Neutrophil (primary cell): Measurements from ENCODE around the gene LPP.

ENCODE experiments used
- H3K27ac ChIP-seq: fragments of 200-600 bp; sonication (generic); 2 replicates; pipeline ENCODE4 v1.5.1; 2016; ENCODE audit warnings: mild to moderate bottlenecking, moderate library complexity
- H3K27me3 ChIP-seq: fragments of 200-600 bp; sonication (generic); 2 replicates; pipeline ENCODE4 v1.6.0; 2016; ENCODE audit warnings: mild to moderate bottlenecking
- H3K36me3 ChIP-seq: fragments of 200-600 bp; sonication (generic); 2 replicates; pipeline ENCODE4 v1.5.1; 2017
- H3K4me1 ChIP-seq, 2 experiments: fragments of 200-600 bp in 1 of 2; sonication (generic) in 1 of 2; 1 replicate in 1 of 2; 2 replicates in 1 of 2; pipeline versions ENCODE4 v1.5.1 to v1.6.1; 2013 to 2016; ENCODE audit warnings: low read depth in 1 of 2, low read length in 1 of 2, mild to moderate bottlenecking in 1 of 2, moderate library complexity in 1 of 2; ENCODE audit not compliant: control insufficient read depth in 1 of 2, insufficient read depth in 1 of 2
- H3K4me3 ChIP-seq, 2 experiments: fragments of 200-600 bp in 1 of 2; sonication (generic) in 1 of 2; 1 replicate in 1 of 2; 2 replicates in 1 of 2; pipeline ENCODE4 v1.5.1; 2013 to 2016; ENCODE audit warnings: low read depth in 1 of 2, low read length in 1 of 2, mild to moderate bottlenecking in 1 of 2, moderate library complexity in 1 of 2
- H3K9me3 ChIP-seq: fragments of 200-600 bp; sonication (generic); 2 replicates; pipeline ENCODE4 v1.5.1; 2016
- TF ChIP-seq, protein P1 (sequence below): fragments of 200-600 bp; sonication (generic); IDR thresholded peaks from 2 replicates; pipeline ENCODE4 v1.5.1; 2016; ENCODE audit warnings: antibody characterized with exemption

Gene LPP

DNA sequence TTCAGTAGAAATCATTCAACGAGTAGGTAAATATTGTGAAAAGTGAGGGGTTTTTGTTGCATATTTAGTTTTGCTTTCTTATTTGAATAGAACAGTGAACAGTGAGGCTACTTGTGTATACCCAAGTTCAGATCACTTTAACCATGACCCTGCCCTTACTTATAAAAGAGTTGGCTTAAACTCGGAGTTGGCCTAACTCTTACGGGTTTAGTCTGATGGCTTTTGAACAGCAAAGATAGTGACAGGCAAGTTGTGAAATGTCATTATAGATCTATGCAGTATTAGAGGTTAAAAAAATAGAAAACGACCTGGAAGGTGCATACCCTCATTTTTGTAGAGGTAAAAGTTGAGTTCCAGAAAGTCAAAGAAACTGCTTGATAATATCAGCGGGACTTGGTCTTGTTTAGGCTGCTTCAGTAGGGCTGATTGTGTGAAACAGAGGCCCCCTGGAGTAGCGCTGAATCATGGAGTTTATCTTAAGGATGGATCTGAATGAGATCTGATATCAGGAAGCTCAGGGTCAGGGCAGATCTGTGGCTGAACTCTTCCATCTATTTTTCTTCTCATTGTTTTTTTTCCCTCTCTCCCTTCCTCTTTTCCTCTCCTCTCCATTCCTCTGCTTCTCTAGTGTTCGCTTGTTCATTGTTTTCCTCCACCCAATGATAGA is 359.8 kb downstream of the LPP start:
- no peak overlapping the region for H3K4me3 ChIP-seq
- no peak overlapping the region for H3K27ac ChIP-seq
- H3K27me3 ChIP-seq = no peaks in the 10 kb centered on the region
- H3K9me3 ChIP-seq = no peaks in the 10 kb centered on the region
- TF ChIP-seq, protein P1, sequence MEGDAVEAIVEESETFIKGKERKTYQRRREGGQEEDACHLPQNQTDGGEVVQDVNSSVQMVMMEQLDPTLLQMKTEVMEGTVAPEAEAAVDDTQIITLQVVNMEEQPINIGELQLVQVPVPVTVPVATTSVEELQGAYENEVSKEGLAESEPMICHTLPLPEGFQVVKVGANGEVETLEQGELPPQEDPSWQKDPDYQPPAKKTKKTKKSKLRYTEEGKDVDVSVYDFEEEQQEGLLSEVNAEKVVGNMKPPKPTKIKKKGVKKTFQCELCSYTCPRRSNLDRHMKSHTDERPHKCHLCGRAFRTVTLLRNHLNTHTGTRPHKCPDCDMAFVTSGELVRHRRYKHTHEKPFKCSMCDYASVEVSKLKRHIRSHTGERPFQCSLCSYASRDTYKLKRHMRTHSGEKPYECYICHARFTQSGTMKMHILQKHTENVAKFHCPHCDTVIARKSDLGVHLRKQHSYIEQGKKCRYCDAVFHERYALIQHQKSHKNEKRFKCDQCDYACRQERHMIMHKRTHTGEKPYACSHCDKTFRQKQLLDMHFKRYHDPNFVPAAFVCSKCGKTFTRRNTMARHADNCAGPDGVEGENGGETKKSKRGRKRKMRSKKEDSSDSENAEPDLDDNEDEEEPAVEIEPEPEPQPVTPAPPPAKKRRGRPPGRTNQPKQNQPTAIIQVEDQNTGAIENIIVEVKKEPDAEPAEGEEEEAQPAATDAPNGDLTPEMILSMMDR = no peak
- H3K36me3 ChIP-seq = no peaks in the 10 kb centered on the region
- no peaks in the 10 kb centered on the region for H3K4me1 ChIP-seq

DNA sequence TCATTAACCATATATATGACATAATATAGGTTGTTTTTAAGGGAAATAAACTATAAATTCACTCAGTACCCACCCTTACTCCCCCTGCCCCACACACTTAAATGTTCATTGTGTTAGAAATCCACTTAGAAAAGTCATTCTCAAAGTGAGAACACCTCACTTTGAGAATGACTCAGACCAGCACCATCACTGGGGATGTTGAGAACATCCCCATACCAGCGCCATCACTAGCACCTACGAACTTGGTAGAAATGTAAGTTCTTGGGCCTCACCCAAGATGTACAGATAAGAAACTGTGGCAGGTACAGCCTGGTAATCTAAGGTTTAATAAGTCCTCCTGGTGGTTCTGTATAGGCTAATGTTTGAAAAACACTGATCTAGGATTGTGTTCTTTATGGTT is 362.6 kb downstream of the LPP start:
- TF ChIP-seq, protein P1 = no peak
- H3K27ac ChIP-seq = no peak overlapping the region
- no peaks in the 10 kb centered on the region for H3K27me3 ChIP-seq

DNA sequence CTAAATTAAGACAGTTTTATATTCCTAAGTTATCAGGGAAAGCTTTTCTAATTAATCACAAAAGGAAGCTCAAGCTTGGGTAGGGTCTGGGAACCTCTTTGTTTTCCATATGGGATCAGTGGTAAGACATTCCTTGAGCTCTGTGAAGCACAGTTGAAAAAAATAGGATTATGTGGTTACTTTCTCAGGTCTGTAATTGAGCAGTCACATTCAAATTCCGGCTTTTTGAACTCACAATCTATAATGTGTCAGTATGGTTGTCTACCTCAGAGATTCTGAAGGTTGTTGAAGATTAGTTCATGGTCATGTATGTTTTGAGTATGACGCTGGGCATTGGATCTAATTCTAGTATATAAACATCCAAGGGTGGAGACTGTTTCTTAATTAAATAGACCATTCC is 364.5 kb downstream of the LPP start:
- Histone ChIP-seq H3K4me1 (no peaks in the 10 kb centered on the region), H3K4me3 (no peak overlapping the region), H3K9me3 (no peaks in the 10 kb centered on the region), H3K27me3 (no peaks in the 10 kb centered on the region), H3K36me3 (no peaks in the 10 kb centered on the region), H3K27ac (no peak overlapping the region)
- TF ChIP-seq, protein P1 = no peak

More for the DNA sequence above, 362.6 kb downstream of the LPP start:
- Histone ChIP-seq H3K9me3 (no peaks in the 10 kb centered on the region), H3K4me1 (no peaks in the 10 kb centered on the region), H3K36me3 (no peaks in the 10 kb centered on the region), H3K4me3 (no peak overlapping the region)

DNA sequence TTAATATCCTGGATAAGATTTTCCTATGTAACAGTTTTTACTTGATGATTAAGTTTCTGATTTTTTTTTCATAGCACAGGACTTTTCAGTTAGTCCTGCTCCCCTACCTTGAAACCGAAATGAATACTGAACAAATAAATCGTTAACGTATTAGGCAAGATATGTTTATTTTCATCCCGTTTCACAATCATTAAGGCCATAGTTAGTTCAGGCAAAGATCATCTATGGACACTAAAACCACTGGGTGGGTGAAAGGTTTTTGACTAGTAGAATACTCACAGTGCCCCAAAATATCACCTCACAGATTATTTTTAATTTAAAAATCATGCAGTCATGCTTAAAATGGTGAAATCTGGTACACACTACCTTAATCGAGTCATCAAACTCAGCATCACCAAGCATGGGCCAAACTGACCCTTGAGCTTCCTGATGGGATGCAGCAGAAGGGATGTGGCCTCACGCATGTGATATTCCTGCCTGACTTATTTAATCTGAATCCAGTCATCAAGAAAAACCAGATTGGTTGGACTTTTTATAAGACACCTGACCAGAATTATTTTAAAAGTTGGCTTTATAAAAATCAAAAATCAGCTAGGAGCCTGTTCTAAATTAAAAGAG is 365.0 kb downstream of the LPP start:
- no peak overlapping the region for H3K4me3 ChIP-seq
- no peaks in the 10 kb centered on the region for H3K36me3 ChIP-seq
- no peaks in the 10 kb centered on the region for H3K27me3 ChIP-seq
- H3K9me3 ChIP-seq = no peaks in the 10 kb centered on the region
- H3K4me1 ChIP-seq = no peaks in the 10 kb centered on the region
- no peak overlapping the region for H3K27ac ChIP-seq
- TF ChIP-seq, protein P1 = no peak

DNA sequence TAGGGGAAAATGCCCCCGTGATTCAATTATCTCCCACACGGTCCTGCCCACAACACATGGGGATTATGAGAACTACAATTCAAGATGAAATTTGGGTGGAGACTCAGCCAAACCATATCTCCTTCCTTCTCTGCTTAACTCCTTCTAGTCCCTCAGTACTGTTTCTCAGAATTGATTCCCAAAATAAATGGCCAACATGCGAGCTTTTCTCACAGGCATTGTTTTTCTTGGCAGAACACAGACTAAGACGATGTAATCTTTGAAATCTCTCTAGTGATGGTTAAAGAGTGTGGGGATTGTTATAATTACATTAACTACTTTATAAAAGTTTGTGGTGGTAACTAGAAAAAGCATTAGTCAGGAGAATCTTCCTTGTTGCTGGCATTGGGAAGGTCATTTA is 366.5 kb downstream of the LPP start:
- Histone ChIP-seq H3K9me3 (no peaks in the 10 kb centered on the region), H3K27ac (no peak overlapping the region), H3K4me3 (no peak overlapping the region), H3K4me1 (no peaks in the 10 kb centered on the region), H3K27me3 (no peaks in the 10 kb centered on the region), H3K36me3 (no peaks in the 10 kb centered on the region)
- TF ChIP-seq, protein P1 = no peak
